ENCODE data around the gene DAZAP2. TPM values are rescaled to one million over a fixed set of nuclear protein-coding genes. Genes with fewer than 3 reads are reported as not detected.
"Not testable (repeated sequence)": the region's sequence is repeated elsewhere in the genome, so short reads cannot be mapped to it uniquely, and the experiment has no call there.

Gene DAZAP2
- polyA plus RNA-seq, 1 experiment = 433 TPM

- Histone ChIP-seq H3K27me3 (ENCODE audit: control insufficient read depth, insufficient read depth, low read length) (no peaks in the 10 kb centered on the region), H3K4me3 (ENCODE audit: low read depth, low read length) (no peak overlapping the region), H3K36me3 (ENCODE audit: control insufficient read depth, insufficient read depth, low read length) (no peaks in the 10 kb centered on the region)
- POLR2A ChIA-PET = no interaction called here
- TF ChIP-seq CTCF (IDR thresholded peaks at IDR 0.05; ENCODE audit: insufficient read depth, low read depth, low read length) = no peak
- CTCF ChIA-PET = interaction anchor here (1.2 kb wide), 1 partner anchor 55 kb away, joined by 3 read pairs; no protein-coding TSS in a partner anchor
- DNase-seq (ENCODE audit: low read depth) = no peak
Observed at GRCh38 chr12:51285843-51286242, 47.2 kb downstream of the DAZAP2 start.

DNA sequence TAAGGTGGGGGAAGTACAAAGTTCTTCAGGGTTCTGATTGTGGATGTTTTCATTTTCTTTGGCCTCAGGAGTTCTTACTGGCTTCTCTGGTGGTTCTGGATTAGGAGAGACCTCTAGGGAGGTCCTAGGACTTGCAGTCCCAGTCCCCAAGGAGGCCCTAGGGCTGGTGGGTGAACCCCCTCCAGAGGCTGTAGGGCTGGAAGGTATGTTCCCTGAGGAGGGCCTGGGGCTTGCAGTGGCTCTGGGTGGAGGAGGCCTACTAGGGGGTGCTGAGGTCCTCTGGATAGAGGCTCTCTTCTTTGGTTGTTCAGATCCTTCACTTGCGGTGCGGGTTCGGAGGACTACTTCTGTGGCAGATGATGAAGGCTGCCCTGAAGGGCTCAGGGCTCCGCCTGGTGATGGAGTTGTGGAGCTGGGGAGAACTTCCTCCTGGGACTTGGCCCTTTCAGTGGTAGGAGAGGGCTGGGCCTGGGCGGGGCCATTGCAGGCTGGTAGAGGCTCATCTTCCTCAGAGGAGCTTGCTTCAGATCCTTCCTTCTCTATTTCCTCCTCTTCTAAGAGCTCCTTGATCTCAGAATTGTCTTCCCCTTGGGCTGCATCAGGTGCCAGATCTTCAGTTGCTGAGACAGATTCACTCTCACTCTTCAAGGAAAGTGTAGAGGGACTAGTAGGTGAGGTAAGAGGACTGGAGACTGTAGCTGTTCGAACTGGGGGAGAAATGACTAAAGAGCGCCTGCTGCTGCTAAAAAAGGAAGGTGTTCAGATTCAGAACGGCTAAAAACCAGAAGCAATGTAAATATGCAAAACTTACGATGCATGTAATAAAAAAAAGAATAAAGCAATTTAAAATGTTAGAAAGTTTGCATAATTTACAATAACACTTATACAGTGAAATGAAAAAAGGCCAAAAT, 53.2 kb downstream of the DAZAP2 start:
- POLR2A ChIA-PET = interaction anchor here (0.8 kb wide), 1 partner anchor 267 kb away, joined by 4 read pairs; no protein-coding TSS in a partner anchor
- H3K4me3 ChIP-seq (ENCODE audit: low read depth, low read length); H3K27me3 ChIP-seq (ENCODE audit: control insufficient read depth, insufficient read depth, low read length); H3K36me3 ChIP-seq (ENCODE audit: control insufficient read depth, insufficient read depth, low read length); CTCF ChIA-PET; DNase-seq (ENCODE audit: low read depth): not testable (repeated sequence)

Other genes starting within 250 kb of the DAZAP2 start
- 51.4 and 55.4 TPM in 2 replicates for gene SLC11A2, start 212.4 kb upstream of the DAZAP2 start, polyA plus RNA-seq (2011; rRNA removed)
- 57.1 and 58.9 TPM in 2 replicates for gene LETMD1, start 190.5 kb upstream of the DAZAP2 start, polyA plus RNA-seq (2011; rRNA removed)
- 20.9 and 21.0 TPM in 2 replicates for gene CSRNP2, start 155.2 kb upstream of the DAZAP2 start, polyA plus RNA-seq (2011; rRNA removed)
- gene TFCP2, start 65.7 kb upstream of the DAZAP2 start, polyA plus RNA-seq (2011; rRNA removed) = 11.4 and 16.0 TPM in 2 replicates
- gene POU6F1, start 20.8 kb upstream of the DAZAP2 start, polyA plus RNA-seq (2011; rRNA removed) = 2.5 and 4.7 TPM in 2 replicates
- 54.7 and 57.6 TPM in 2 replicates for gene SMAGP, start 31.6 kb downstream of the DAZAP2 start, polyA plus RNA-seq (2011; rRNA removed)
- not detected in 2 replicates for gene BIN2, start 85.3 kb downstream of the DAZAP2 start, polyA plus RNA-seq (2011; rRNA removed)
- gene CELA1, start 107.9 kb downstream of the DAZAP2 start, polyA plus RNA-seq (2011; rRNA removed) = not detected in 2 replicates
- 27.7 and 47.1 TPM in 2 replicates for gene GALNT6, start 152.6 kb downstream of the DAZAP2 start, polyA plus RNA-seq (2011; rRNA removed)
- 4.9 and 7.3 TPM in 2 replicates for gene SLC4A8, start 186.0 kb downstream of the DAZAP2 start, polyA plus RNA-seq (2011; rRNA removed)

Measured in BJ (cell line).